HG02970 (cell line): ENCODE data around the gene RGS17.

ENCODE experiments used
- ATAC-seq: cut with Tn5 transposase; IDR thresholded peaks from one replicate; pipeline ENCODE4 v1.9.1; 2021; ENCODE audit warnings: mild to moderate bottlenecking, moderate library complexity, moderate number of reproducible peaks; ENCODE audit not compliant: unreplicated experiment, low FRiP score

The RGS17 gene

DNA sequence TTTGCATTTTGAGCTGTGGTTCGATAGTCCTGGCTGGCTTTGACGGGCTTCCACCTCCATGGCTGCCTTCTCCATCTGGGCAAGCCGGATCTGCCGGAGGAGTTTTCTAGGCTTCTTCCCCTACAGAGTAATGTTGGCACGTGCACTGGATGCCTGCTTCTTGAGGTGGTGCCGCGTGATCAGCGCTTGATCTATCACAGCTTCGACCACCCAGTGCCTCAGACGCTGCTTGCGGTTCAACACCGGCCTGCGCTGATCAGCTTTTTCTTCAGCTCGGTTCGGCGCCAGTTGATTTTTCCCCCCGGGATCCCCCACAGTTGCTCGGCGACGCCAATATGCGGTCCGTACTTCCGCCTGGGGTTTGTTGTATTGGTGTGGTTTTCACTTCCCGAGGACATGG lies 171.7 kb downstream of the RGS17 start:
- no peak for ATAC-seq

DNA sequence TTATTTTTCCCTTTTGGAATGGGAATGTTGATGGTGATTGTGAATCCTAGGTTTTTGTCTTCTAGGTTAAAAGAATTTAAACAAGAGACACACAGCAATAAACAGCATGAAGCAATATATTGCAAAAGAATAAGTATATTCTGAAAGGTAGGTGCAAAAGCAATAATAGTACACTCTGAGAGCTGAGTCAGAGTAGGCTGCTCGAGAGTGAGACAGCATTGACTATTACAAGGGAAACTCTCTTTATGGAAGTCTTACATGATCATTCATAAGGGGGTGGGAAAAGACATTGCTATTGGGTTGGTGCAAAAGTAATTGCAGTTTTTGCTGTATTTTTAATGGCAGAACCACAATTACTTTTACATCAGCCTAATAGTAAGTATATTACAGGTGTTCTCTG lies 173.3 kb downstream of the RGS17 start:
- ATAC-seq, result no peak
